ENCODE measurements around the gene NHLRC4. TPM values are rescaled to one million over a fixed set of nuclear protein-coding genes. Genes with fewer than 3 reads are reported as not detected.

Gene NHLRC4
- polyA plus RNA-seq, 3 donors = 6.4 to 6.9 (median 6.6) TPM

DNA sequence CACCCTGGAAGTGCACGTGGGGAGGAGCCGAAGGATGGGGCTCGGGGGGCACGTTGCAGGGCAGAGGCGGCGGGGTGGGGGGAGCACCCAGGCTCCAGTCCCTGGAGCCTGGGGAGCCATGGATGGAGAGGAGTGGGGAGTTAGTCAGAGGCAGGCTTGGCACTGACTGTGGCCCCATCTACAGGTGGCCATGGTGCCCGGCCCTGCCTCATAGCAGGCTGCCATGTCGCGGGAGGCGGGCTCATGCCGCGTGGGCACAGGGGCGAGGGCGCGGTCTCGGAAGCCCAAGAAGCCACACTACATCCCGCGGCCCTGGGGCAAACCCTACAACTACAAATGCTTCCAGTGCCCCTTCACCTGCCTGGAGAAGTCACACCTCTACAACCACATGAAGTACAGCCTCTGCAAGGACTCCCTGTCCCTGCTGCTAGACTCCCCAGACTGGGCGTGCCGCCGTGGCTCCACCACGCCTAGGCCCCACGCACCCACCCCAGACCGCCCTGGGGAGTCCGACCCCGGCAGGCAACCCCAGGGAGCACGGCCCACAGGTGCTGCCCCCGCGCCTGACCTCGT is 3.6 kb upstream of the NHLRC4 start:
- DNase-seq (ENCODE audit: low read depth in 3 of 3, low spot score in 2 of 3) = no peak

DNA sequence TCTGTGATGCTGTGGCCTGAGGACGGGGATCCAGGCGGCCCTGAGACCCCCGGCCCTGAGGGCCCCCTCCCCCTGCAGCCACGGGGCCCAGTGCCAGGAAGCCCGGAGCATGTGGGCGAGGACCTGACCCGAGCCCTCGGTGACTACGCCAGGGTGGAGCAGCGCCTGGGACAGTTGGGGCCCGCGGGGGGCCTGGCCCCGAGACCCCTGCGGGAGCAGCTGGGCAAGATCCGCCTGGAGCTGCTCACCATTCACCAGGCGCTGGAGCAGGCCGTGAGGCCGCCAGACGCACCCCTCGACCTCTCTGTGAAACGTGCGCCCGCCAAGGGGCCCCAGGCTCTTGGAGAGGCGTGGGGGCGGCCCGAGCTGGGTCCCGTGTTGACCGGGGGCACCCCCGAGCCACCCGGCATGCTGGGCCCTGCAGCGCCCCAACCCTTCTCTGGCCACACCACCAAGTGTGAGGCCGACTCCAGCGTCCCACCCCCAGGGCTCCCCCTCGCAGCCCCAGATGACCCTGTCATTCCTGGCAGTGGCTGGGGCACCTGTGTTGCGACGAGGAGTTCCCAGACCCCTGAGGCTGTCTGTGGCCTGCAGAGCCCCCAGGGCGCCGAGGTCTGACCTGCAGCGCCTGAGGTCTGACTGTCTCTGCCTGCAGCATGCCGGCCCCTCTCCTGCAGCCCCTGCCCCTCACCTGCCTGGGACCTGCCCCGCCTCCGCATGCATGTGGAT is 2.0 kb upstream of the NHLRC4 start:
- DNase-seq (ENCODE audit: low read depth in 3 of 3, low spot score in 2 of 3) = no peak

DNA sequence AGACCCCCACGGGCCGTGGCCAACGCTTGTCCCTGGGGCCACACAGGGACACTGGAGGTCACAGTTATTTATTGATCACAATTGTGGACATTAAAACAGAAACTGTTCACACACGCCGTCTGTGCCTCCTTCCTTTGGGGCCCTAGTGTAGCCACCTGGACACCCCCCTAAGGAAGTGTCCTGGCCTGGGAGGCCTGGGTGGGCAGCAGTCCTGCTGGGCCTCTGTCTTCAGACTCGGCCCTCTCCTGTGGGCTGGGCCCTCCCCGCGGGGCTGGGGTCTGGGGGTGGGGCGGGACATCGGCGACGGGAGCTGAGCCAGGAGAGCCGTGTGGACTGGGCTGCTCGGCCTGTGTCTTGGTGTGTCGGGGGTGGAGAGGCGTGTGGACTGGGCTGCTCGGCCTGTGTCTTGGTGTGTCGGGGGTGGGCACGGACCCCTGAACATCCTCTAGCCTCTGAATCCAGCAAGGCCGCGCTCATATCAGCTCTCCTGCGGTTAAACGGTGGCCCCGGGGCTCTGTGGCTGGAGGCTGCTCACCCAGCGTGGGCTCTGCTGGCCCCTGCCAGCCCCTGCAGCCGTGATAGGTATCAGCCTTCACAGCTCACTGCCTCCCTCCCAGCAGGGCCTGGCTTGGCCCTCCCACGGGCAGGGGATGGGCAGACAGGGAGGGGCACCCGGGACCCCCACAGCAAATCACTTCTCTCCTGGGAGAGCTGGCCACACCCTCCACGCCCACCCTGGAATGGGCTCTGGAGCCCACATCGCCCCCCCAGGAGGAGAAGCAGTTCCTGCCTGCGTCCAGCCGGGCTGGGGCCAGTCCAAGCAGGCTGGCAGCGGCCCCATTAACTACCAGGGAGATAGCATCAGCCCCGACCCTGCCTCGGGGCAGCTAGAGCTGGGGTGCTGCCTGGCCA is 1.1 kb upstream of the NHLRC4 start:
- DNase-seq (ENCODE audit: low read depth in 3 of 3, low spot score in 2 of 3) = peak in 2 of 3 donors; percentile 67 to 73

DNA sequence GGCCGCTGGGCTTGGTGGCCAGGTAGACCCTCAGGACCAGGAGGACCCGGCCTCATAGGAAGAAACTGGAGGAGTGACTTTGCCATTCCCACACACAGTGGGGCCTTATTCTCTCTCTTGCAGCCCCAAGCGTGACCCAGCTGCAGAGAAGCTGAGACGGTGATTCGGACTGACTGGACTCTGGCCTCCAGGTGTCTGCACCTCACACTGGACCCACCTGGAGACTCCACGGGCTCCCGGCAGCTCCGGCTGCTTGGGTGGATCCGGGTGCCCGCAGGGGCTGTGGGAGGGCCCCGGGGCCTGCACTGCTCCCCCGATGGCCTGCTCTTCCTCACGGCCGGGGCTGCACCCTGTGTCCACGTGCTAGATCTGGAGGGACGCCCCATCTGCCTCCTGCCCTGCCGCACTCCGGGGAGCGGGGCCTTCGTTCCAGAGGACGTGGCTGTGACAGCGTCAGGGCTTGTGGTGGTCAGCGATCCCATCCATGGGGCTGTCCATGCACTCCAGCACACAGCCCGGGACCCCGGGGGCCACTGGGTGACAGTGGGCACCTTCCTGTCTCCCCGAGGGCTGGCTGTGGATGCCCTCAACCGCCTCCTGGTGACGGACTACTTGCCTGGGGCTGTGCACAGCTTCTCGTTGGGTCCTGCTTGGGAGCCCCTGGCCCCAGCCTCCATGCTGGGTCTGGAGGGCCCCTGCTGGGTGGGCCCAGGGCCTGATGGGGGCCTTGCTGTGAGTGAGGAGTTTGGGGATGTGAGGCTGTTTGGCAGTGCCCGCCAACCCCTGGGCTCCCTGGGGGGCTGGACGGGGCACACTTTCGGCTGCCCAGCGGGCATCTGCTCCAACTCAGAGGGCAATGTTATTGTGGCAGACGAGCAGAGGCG is 810 bp downstream of the NHLRC4 start:
- no peak for DNase-seq (ENCODE audit: low read depth in 3 of 3, low spot score in 2 of 3)

DNA sequence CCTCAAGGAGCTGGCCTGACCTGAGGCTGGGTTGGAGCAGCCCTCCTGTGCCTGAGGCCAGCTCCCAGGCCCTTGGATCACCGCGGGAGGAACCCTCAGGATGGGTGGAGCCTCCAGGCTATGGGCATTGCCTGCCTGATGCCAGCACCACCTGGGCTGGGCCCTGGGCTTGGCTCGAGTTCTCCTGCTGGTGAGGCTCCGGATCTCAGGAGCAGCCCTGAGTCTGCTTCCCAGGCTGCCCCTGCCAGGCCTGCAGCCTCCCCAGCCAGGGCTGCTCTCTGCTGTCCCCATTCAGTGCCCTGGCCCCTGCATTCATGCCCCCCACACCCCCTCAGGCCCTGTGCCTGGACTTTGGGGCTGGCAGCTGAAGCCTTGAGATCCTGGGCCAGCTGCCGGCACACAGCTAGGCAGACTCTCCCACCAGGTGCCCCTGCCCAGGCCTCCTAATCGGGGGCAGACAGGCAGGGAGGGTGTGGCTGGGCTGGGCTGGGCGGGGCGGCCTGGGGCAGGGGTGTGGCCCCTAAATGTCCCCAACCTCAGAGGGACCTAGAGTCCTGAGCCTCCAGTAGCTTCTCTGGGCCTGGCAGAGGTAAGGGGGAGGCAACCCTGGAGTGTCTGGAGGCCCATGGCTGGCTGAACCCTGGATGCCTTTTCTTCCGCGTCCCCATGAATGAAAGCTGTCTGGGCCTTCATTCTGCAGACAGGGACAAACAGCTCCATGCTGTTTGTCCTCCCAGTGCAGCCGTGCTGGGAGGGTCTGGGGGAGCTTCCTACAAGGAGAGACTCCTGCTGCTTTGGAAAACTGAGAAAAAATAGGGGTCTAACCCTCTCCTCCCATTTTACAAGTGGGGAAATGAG is 1.8 kb downstream of the NHLRC4 start:
- no peak for DNase-seq (ENCODE audit: low read depth in 3 of 3, low spot score in 2 of 3)

DNA sequence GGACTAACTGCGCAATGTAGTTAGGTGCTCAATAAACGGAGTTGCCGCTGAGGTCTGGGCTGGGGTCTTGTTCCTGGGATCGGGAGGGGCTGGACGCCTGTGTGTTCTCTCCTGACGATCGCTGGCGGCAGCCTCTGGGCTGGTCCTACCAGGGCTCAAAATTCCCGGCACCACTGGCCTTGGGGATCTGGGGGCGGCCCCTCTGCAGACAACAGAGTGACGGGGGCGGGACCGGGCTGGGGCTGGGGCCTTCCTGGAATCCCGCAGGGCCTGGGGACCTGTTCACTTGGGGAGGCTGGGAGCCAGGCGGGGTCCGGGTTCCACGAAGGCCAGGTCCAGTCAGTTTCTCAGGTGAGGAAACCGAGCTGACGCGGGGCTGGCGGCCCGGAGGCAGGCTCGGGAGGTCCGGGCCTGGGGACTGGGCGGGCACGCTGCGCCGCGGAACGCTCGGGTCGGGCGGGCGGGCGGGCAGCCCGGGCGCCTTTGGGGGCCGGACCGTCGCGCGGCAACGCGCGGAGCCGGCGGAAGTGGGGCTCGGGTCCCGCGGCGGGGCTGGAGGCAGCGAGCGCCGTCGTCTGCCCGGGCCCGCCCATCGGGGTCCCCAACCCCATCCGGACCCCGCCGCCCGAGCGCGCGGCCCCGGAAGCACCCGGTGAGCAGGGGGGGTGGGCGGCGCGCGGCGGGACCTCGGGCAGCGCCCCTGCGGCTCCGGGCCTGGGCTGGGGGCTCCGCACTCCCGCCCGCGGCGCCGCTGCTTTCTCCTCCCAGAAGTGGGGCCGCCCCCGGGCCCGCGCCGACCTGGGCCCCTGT is 2.8 kb downstream of the NHLRC4 start, which contains the start of gene PIGQ:
PIGQ (plus strand) TSS at position 524 of the 810 bp plus-strand sequence. CDS start 4,107 bp downstream, outside the sequence.
- no peak for DNase-seq (ENCODE audit: low read depth in 3 of 3, low spot score in 2 of 3)

DNA sequence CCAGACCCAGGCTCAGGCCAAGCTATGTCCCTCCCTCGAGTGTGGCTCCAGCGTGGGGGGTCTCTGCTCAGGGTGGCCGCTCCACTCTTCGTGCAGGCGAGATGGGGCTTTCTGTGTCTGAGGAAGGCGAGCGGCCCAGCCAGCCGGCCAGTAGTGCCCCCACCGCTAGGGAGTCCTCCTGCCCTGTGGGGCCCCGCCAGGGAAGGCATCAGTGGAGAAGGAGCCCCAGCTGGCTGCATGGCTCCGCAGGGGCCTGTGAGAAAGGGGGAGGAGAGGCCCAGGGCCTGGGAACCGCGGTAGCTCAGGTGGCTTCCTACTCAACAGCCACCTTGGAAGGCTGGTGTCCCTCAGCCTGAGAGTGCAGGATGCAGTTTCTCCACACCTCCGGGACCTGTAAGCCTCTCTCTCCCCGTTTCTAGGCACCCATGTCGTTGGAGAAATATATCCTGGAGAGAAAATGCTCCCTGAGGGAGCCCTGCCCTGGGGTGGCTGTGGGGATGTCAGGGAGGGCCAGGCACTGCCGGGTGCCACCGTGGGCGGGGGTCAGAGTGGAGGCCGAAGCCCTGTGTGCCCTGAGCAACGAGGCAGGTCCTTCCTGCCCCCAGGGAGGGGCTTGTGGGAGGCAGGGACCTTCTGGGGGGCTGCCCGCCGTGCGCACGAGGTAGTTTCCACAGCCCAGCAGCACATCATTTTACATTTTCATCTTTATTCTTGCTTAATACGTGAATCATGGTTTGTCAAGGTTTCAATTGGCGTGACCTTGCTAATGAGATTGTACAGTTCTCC is 6.3 kb downstream of the NHLRC4 start:
- no peak for DNase-seq (ENCODE audit: low read depth in 3 of 3, low spot score in 2 of 3)

DNA sequence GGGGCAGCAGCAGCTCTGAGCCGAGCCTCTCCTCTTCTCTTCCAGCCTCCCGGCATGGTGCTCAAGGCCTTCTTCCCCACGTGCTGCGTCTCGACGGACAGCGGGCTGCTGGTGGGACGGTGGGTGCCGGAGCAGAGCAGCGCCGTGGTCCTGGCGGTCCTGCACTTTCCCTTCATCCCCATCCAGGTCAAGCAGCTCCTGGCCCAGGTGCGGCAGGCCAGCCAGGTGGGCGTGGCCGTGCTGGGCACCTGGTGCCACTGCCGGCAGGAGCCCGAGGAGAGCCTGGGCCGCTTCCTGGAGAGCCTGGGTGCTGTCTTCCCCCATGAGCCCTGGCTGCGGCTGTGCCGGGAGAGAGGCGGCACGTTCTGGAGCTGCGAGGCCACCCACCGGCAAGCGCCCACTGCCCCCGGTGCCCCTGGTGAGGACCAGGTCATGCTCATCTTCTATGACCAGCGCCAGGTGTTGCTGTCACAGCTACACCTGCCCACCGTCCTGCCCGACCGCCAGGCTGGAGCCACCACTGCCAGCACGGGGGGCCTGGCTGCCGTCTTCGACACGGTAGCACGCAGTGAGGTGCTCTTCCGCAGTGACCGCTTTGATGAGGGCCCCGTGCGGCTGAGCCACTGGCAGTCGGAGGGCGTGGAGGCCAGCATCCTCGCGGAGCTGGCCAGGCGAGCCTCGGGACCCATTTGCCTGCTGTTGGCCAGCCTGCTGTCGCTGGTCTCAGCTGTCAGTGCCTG is 7.4 kb downstream of the NHLRC4 start:
- DNase-seq (ENCODE audit: low read depth in 3 of 3, low spot score in 2 of 3) = no peak

DNA sequence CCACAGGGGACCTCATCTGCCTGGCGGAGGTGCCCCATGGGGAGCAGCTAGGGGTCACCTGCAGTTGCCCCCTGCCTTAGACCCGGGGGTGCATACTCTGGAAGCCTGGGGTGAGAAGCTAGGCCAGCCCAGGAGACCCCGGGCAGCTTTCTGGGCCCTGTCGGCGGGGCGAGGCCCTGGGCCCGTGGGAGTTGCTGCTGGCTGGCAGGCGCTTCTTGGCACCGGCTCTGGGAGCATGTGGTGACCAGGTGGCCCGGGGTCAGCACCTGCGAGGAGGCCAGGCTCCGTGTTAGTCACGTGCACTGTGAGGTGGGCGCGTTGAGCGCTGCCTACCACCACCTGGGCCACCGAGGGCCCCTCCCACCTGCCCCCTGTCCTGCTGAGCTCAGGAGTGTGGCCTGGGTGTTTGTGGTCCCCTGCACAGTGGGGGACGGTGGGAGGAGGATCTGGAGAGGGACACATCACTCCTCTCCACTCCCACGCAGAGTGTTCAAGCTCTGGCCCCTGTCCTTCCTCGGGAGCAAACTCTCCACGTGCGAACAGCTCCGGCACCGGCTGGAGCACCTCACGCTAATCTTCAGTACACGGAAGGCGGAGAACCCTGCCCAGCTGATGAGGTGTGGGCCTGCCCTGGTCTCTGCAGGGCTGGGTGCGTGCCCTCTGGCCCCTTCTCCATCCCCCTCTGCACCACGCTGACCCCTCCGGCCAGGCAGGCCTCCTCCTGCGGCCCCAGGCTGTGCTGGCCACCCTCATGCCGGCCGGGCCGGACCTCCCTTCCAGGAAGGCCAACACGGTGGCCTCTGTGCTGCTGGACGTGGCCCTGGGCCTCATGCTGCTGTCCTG is 8.8 kb downstream of the NHLRC4 start:
- no peak for DNase-seq (ENCODE audit: low read depth in 3 of 3, low spot score in 2 of 3)

DNA sequence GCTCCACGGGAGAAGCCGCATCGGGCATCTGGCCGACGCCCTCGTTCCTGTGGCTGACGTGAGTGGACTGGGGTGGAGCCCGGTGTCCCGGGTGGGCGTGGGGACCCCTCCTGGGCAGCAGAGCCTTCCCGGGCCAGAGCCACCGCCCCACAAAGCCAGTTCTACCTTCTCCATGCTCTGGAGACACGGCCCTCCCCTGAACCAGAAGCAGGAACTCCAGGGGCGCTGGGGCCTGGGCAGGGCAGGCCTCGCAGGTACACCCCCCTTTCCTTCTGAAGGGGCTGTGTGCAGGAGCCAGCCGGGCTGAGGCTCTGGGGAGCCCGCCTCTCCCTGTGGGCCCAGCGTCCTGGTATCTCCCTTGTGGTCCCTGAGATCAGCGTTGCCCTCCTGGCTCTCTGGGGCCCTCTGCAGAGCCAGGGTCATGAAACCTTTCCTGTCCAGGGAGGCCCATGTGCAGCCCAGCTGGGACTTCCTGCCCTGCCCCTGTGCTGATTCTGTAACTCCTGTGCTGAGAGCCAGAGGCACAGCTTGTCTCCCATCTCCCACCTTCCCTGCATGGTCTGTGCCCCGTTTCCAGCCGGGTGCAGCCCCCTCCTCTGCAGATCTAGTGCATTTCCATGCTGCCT is 9.5 kb downstream of the NHLRC4 start:
- no peak for DNase-seq (ENCODE audit: low read depth in 3 of 3, low spot score in 2 of 3)

DNA sequence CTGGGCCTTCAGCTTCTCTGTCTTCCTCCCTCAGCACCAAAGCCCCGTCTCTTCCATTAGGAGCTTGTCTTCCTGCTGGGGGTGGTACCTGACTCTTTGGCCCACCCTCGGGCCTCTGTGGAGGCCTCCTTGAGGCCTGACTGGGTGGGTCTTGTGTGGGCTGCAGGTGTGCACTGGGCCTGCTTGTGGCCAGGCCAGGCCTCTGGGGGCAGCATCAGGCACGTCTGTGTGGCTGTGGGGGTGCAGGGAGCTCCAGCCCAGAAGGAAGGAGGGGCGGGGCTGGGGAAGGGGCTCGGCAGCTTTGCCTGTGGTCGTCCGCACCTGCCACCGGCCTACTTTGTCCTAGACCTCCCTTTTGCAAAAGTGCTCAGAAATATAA is 10.0 kb downstream of the NHLRC4 start:
- DNase-seq (ENCODE audit: low read depth in 3 of 3, low spot score in 2 of 3) = no peak

DNA sequence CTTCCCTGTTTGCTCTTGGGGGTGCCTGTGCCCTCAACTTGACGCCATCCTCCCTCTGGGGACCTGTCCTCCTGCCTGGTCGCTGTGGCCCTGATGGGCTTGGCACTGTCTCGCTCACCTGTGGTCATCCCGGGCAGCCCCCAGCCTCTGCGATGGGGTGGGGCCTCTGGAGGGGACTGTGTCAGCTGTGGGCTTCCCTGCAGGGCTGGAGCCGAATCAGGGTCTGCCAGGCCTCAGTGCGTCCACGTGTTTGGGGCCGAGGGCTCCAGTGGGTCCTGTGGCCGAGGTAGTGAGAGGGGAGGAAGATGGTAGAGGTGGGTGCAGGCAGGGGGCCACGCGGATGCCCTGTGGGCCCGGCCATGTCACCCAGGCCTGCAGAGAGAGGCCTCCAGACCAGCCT is 11.0 kb downstream of the NHLRC4 start:
- no peak for DNase-seq (ENCODE audit: low read depth in 3 of 3, low spot score in 2 of 3)

DNA sequence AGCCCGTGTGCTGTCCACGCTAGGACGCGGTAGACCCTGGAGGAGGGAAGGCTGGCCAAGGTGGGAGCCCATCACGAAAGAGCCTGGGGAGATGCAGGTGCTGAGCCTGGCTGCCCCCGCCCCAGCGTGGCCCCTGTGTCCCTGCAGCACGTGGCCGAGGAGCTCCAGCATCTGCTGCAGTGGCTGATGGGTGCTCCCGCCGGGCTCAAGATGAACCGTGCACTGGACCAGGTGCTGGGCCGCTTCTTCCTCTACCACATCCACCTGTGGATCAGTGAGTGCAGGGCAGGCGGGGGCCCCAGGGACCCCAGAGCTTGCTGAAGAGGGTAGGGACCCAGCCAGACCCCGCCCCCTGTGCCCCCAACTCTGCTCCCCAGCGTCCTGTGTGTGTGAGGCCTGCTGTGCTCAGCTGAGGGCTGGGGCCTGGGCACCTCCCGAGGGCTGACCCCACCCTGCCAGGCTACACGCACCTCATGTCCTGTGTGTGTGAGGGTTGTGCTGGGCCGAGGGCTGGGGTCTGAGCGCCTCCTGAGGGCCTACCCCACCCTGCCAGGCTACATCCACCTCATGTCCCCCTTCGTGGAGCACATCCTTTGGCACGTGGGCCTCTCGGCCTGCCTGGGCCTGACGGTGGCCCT is 11.5 kb downstream of the NHLRC4 start:
- no peak for DNase-seq (ENCODE audit: low read depth in 3 of 3, low spot score in 2 of 3)

DNA sequence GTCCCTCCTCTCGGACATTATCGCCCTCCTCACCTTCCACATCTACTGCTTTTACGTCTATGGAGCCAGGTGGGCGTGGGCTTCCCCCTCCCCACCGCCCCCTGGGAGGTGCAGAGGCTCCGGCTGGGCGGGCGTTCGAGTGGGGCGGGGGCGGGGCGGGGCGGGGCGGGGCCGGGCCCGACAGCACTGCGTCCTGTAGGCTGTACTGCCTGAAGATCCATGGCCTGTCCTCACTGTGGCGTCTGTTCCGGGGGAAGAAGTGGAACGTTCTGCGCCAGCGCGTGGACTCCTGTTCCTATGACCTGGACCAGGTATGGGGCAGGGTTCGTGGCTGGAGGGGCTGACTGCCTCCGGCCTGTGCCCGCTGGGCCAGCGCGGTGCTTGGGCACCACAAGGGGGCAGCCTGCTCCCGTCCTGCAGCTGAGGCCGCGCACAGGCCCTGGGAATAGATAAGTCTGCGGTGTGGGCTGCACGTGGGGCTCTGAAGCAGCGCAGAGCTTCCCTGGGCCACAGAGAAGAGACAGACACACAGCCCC is 12.1 kb downstream of the NHLRC4 start:
- no peak for DNase-seq (ENCODE audit: low read depth in 3 of 3, low spot score in 2 of 3)
